ENCODE data around the gene MEGF10. TPM values are rescaled to one million over a fixed set of nuclear protein-coding genes. Genes with fewer than 3 reads are reported as not detected.

MEGF10 gene
- total RNA-seq, 4 donors from 2014 or later: 0.50 to 2.9 (median 0.95) TPM

- Histone ChIP-seq H3K27me3 (no peaks in the 10 kb centered on the region), H3K4me1 (peaks cover 0 to 5% (median 0%) of the 10 kb centered on the region in 4 donors), H3K27ac (replicated peaks in 1 of 4) (no peak overlapping the region), H3K9me3 (no peaks in the 10 kb centered on the region), H3K4me3 (no peak overlapping the region), H3K36me3 (no peaks in the 10 kb centered on the region)
- TF ChIP-seq EP300 (IDR thresholded peaks at IDR 0.05): no peak
- no peak for TF ChIP-seq CTCF (IDR thresholded peaks at IDR 0.05)
- no peak for TF ChIP-seq POLR2AphosphoS5 (IDR thresholded peaks at IDR 0.05)
- TF ChIP-seq POLR2A (IDR thresholded peaks at IDR 0.05; ENCODE audit: low read depth): no peak
- 73% methylated on average over 9 of the region's 9 CpGs for WGBS
- DNase-seq (ENCODE audit: extremely low spot score): no peak
- intact Hi-C loops (cut with DNase I): no loop called here
Measured at GRCh38 chr5:127406326-127407121, 115.9 kb downstream of the MEGF10 start.

GRCh38 chr5:127409246-127409917 is 118.8 kb downstream of the MEGF10 start:
- Histone ChIP-seq H3K9me3 (no peaks in the 10 kb centered on the region), H3K27ac (replicated peaks in 1 of 4) (no peak overlapping the region), H3K4me1 (peaks cover 0 to 5% (median 0%) of the 10 kb centered on the region in 4 donors), H3K27me3 (no peaks in the 10 kb centered on the region), H3K36me3 (no peaks in the 10 kb centered on the region), H3K4me3 (no peak overlapping the region)
- WGBS: 62% methylated on average over 10 of the region's 10 CpGs
- DNase-seq (ENCODE audit: extremely low spot score): no peak
- intact Hi-C loops (cut with DNase I): no loop called here
- TF ChIP-seq CTCF (IDR thresholded peaks at IDR 0.05) (no peak), POLR2AphosphoS5 (IDR thresholded peaks at IDR 0.05) (no peak), EP300 (IDR thresholded peaks at IDR 0.05) (no peak), POLR2A (IDR thresholded peaks at IDR 0.05; ENCODE audit: low read depth) (no peak)

- Histone ChIP-seq H3K4me3 (no peak overlapping the region), H3K4me1 (peaks cover 0 to 5% (median 0%) of the 10 kb centered on the region in 4 donors), H3K9me3 (no peaks in the 10 kb centered on the region), H3K27ac (replicated peaks in 1 of 4) (no peak overlapping the region), H3K36me3 (no peaks in the 10 kb centered on the region), H3K27me3 (no peaks in the 10 kb centered on the region)
- intact Hi-C loops (cut with DNase I): no loop called here
- DNase-seq (ENCODE audit: extremely low spot score): no peak
- WGBS: 88% methylated on average over 15 of the region's 15 CpGs
- TF ChIP-seq CTCF (IDR thresholded peaks at IDR 0.05): no peak
- TF ChIP-seq POLR2AphosphoS5 (IDR thresholded peaks at IDR 0.05): no peak
- no peak for TF ChIP-seq POLR2A (IDR thresholded peaks at IDR 0.05; ENCODE audit: low read depth)
- TF ChIP-seq EP300 (IDR thresholded peaks at IDR 0.05): no peak
Measured at GRCh38 chr5:127409921-127410675, 119.5 kb downstream of the MEGF10 start.

- intact Hi-C loops (cut with DNase I): no loop called here
- Histone ChIP-seq H3K4me1 (peaks cover 0 to 5% (median 0%) of the 10 kb centered on the region in 4 donors), H3K27ac (replicated peaks in 1 of 4) (no peak overlapping the region), H3K4me3 (no peak overlapping the region), H3K36me3 (no peaks in the 10 kb centered on the region), H3K27me3 (no peaks in the 10 kb centered on the region), H3K9me3 (no peaks in the 10 kb centered on the region)
- no peak for DNase-seq (ENCODE audit: extremely low spot score)
- 57% methylated on average over 4 of the region's 4 CpGs for WGBS
- no peak for TF ChIP-seq EP300 (IDR thresholded peaks at IDR 0.05)
- TF ChIP-seq CTCF (IDR thresholded peaks at IDR 0.05): no peak
- TF ChIP-seq POLR2AphosphoS5 (IDR thresholded peaks at IDR 0.05): no peak
- no peak for TF ChIP-seq POLR2A (IDR thresholded peaks at IDR 0.05; ENCODE audit: low read depth)
Measured at GRCh38 chr5:127410959-127411358, 120.4 kb downstream of the MEGF10 start.

Measured in esophagus muscularis mucosa (tissue), 4 donors.